ENCODE results near the gene BCL2. TPM values are rescaled to one million over a fixed set of nuclear protein-coding genes. Genes with fewer than 3 reads are reported as not detected.

The BCL2 gene
- total RNA-seq, 1 experiment from 2014 or later: 1.3 TPM

DNA sequence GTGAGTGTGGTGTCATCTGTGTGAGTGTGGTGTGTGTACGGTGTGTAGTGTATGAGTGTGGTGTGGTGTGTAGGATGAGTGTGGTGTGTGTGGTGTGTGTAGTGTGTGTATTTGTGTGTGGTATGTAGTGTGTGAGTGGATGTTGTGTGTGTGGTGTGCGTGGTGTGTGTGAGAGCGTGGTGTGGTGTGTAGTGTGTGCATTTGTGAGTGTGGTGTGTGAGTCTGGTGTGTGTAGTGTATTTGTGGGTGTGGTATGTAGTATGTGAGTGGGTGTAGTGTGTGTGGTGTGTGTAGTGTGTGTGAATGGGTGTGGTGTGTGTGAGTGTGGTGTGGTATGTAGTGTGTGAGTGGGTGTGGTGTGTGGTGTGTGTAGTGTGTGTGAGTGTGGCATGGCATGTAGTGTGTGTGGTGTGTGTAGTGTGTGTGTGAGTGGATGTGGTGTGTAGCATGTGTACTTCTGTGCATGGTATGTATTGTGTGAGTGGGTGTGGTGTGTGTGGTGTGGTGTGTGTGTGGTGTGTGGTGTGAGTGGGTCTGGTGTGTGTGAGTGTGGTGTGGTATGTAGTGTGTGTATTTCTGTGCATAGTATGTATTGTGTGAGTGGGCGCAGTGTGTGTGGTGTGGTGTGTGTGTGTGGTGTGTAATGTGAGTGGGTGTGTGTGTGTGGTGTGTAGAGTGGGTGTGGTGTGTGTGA, 227.8 kb downstream of the BCL2 start:
- peak overlapping the region; percentile 4 for H3K18ac ChIP-seq (ENCODE audit: insufficient read length, low read depth, low read length)
- DNase-seq: no peak
- H3K9me3 ChIP-seq (ENCODE audit: control insufficient read depth, low read depth, low read length): no peaks in the 10 kb centered on the region
- no peak overlapping the region for H3T11ph ChIP-seq (ENCODE audit: low read length)
- no peak overlapping the region for H3K4me3 Mint-ChIP-seq
- H3K4me1 Mint-ChIP-seq: peaks cover 16 to 17% of the 10 kb centered on the region in 2 experiments
- H3K27ac Mint-ChIP-seq: no peak overlapping the region
- H3K79me2 ChIP-seq (ENCODE audit: insufficient read depth, low read length): no peaks in the 10 kb centered on the region
- no peak overlapping the region for H2AK5ac ChIP-seq (ENCODE audit: insufficient read length, low read length)
- no peak overlapping the region for H2BK15ac ChIP-seq (ENCODE audit: low read depth, low read length)
- H3K9ac ChIP-seq (ENCODE audit: extremely low read depth, insufficient read length, low read length): no peak overlapping the region
- no peak overlapping the region for H4K91ac ChIP-seq (ENCODE audit: insufficient read length, low read depth, low read length)
- no peak overlapping the region for H2BK12ac ChIP-seq (ENCODE audit: insufficient read length, low read depth, low read length)
- peak overlapping the region; percentile 2 for H3K23ac ChIP-seq (ENCODE audit: insufficient read length, low read depth, low read length)
- H3K79me1 ChIP-seq (ENCODE audit: insufficient read depth, low read depth, low read length, poor library complexity, severe bottlenecking): no peaks in the 10 kb centered on the region
- no peak overlapping the region for H3K4ac ChIP-seq (ENCODE audit: low read depth, low read length)
- peak overlapping the region; percentile 18 for H4K5ac ChIP-seq (ENCODE audit: insufficient read length, low read depth, low read length)
- H2BK120ac ChIP-seq (ENCODE audit: low read depth, low read length, poor library complexity, severe bottlenecking): no peak overlapping the region
- TF ChIP-seq, protein P1, sequence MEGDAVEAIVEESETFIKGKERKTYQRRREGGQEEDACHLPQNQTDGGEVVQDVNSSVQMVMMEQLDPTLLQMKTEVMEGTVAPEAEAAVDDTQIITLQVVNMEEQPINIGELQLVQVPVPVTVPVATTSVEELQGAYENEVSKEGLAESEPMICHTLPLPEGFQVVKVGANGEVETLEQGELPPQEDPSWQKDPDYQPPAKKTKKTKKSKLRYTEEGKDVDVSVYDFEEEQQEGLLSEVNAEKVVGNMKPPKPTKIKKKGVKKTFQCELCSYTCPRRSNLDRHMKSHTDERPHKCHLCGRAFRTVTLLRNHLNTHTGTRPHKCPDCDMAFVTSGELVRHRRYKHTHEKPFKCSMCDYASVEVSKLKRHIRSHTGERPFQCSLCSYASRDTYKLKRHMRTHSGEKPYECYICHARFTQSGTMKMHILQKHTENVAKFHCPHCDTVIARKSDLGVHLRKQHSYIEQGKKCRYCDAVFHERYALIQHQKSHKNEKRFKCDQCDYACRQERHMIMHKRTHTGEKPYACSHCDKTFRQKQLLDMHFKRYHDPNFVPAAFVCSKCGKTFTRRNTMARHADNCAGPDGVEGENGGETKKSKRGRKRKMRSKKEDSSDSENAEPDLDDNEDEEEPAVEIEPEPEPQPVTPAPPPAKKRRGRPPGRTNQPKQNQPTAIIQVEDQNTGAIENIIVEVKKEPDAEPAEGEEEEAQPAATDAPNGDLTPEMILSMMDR (conservative IDR thresholded peaks at IDR 0.05): no peak
- H3K27ac ChIP-seq (ENCODE audit: insufficient read length, low read depth, low read length): no peak overlapping the region
- no peaks in the 10 kb centered on the region for H3K36me3 Mint-ChIP-seq (ENCODE audit: insufficient read depth in 1 of 3, low read depth in 3 of 3)
- 100% methylated on average over 4 of the region's 4 CpGs for WGBS (ENCODE audit: extremely low coverage, insufficient read length, low lambda C conversion rate)
- H3K9me3 Mint-ChIP-seq: no peaks in the 10 kb centered on the region
- H3K4me2 ChIP-seq (ENCODE audit: insufficient read depth, insufficient read length, low read length): no peak overlapping the region
- no peaks in the 10 kb centered on the region for H4K20me1 ChIP-seq (ENCODE audit: control insufficient read depth, insufficient read depth, insufficient read length)
- H3K14ac ChIP-seq (ENCODE audit: insufficient read depth, low read length): no peak overlapping the region
- peak overlapping the region; percentile 1 for H4K8ac ChIP-seq (replicated peaks; ENCODE audit: insufficient read length, low read depth, low read length)
- H3K27me3 ChIP-seq (ENCODE audit: insufficient read depth, low read length): no peaks in the 10 kb centered on the region
- H2BK20ac ChIP-seq (ENCODE audit: low read depth, low read length, poor library complexity, severe bottlenecking): no peak overlapping the region
- no peaks in the 10 kb centered on the region; the same call in 1 of the 2 replicates for H3K4me1 ChIP-seq (ENCODE audit: insufficient read depth, low read length)
- H2BK5ac ChIP-seq (ENCODE audit: insufficient read length, low read length): no peak overlapping the region
- no peak overlapping the region for H2AFZ ChIP-seq (ENCODE audit: low read length)
- no peaks in the 10 kb centered on the region for H3K27me3 Mint-ChIP-seq (ENCODE audit: low read depth)
- H3K56ac ChIP-seq (ENCODE audit: insufficient read length, low read depth, low read length): no peak overlapping the region
- no peaks in the 10 kb centered on the region for H3K23me2 ChIP-seq (ENCODE audit: insufficient read length, low read depth, low read length, poor library complexity, severe bottlenecking)

Measured in H9 (cell line).